NB4 (cell line): ENCODE data around the gene D2HGDH.

Source experiments
- MYC ChIP-seq: IDR thresholded peaks from 2 replicates; pipeline ENCODE4 v1.6.1; 2011; ENCODE audit warnings: low read depth, low read length
- POLR2A ChIP-seq: IDR thresholded peaks from 2 replicates; pipeline ENCODE4 v1.6.1; 2011; ENCODE audit warnings: mild to moderate bottlenecking; ENCODE audit not compliant: insufficient read length; ENCODE audit errors: extremely low read depth
- TF ChIP-seq, protein P1 (sequence below): IDR thresholded peaks from one replicate; pipeline ENCODE4 v1.5.1; 2012; ENCODE audit warnings: low read depth, low read length
- TF ChIP-seq, protein P2 (sequence below): IDR thresholded peaks from 2 replicates; pipeline ENCODE4 v1.6.1; 2011; ENCODE audit warnings: low read depth, low read length

DNA sequence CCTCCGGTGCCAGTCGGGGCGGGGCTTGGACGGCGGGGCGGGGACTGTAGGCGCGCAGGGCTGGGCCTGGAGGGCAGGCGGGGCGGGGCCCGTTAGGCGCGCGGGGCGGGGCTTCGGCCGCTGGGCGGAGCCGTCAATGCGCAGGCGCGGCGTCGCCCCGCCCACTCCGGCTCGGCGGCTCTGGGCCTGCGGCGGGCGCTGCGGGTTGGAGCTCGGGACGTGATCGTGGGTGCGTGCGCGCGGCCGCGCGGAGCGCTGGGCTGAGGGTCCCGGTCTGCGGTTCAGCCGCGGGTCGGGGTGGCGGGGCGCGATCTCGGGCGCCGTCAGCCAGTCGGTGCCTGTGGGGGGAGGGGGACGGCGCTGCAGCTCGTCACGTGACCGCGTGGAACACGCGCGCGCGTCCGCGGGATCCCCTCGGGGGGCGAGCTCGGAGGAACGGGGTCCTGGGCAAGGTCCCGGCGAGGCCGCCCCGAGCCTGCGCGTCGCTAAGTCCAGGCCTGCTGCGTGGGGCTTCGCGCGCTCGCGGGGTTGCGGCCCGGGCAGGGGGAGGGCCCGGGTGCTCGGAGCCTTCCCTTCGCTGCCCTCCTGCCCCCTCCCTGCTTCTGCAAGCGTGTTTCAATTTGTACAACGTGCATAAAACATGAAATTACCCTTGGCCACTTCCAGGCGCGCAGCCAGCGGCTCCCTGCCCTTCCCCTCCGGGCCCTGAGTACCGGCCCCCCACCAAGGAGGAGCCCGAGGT lies at the start of gene D2HGDH:
- TF ChIP-seq, protein P1, sequence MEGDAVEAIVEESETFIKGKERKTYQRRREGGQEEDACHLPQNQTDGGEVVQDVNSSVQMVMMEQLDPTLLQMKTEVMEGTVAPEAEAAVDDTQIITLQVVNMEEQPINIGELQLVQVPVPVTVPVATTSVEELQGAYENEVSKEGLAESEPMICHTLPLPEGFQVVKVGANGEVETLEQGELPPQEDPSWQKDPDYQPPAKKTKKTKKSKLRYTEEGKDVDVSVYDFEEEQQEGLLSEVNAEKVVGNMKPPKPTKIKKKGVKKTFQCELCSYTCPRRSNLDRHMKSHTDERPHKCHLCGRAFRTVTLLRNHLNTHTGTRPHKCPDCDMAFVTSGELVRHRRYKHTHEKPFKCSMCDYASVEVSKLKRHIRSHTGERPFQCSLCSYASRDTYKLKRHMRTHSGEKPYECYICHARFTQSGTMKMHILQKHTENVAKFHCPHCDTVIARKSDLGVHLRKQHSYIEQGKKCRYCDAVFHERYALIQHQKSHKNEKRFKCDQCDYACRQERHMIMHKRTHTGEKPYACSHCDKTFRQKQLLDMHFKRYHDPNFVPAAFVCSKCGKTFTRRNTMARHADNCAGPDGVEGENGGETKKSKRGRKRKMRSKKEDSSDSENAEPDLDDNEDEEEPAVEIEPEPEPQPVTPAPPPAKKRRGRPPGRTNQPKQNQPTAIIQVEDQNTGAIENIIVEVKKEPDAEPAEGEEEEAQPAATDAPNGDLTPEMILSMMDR: no peak
- TF ChIP-seq POLR2A: peak; percentile 92
- peak; percentile 15; the same call in 1 of the 2 replicates for TF ChIP-seq MYC
- TF ChIP-seq, protein P2, sequence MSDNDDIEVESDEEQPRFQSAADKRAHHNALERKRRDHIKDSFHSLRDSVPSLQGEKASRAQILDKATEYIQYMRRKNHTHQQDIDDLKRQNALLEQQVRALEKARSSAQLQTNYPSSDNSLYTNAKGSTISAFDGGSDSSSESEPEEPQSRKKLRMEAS: peak; percentile 47
